GM12875 (cell line): ENCODE results near the gene PKIG.
A peak's percentile ranks its signal among the peaks of the same experiment; 100 is the strongest.

Experiments used
- H3K4me3 ChIP-seq: one replicate; pipeline ENCODE4 v1.5.1; 2011; ENCODE audit warnings: low read depth, low read length, control low read depth
- TF ChIP-seq, protein P1 (sequence below): IDR thresholded peaks from 2 replicates; pipeline ENCODE4 v1.5.1; 2011; ENCODE audit warnings: low read depth, mild to moderate bottlenecking, control low read depth, inconsistent platforms, low read length, moderate library complexity, borderline replicate concordance; ENCODE audit not compliant: insufficient read depth

The PKIG gene

DNA sequence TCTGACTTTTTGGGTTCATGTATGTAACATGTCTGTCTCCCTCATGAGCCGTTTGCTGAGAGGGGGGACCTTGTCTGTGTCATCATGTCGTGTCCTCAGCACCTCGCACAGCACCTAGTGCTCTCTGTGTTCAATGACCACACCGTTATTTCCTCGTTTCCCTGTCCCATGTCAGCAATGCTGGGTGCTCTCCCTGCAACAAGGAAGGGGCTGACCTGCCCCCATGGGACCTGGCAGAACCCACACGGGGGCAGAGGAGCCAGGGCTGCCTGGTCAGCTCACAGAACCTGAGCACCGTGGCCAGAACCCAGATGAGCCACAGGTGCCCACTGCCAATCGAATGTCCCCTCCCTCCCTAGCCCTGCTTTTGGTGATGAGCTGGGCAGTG lies 61.8 kb downstream of the PKIG start:
- TF ChIP-seq, protein P1, sequence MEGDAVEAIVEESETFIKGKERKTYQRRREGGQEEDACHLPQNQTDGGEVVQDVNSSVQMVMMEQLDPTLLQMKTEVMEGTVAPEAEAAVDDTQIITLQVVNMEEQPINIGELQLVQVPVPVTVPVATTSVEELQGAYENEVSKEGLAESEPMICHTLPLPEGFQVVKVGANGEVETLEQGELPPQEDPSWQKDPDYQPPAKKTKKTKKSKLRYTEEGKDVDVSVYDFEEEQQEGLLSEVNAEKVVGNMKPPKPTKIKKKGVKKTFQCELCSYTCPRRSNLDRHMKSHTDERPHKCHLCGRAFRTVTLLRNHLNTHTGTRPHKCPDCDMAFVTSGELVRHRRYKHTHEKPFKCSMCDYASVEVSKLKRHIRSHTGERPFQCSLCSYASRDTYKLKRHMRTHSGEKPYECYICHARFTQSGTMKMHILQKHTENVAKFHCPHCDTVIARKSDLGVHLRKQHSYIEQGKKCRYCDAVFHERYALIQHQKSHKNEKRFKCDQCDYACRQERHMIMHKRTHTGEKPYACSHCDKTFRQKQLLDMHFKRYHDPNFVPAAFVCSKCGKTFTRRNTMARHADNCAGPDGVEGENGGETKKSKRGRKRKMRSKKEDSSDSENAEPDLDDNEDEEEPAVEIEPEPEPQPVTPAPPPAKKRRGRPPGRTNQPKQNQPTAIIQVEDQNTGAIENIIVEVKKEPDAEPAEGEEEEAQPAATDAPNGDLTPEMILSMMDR, result no peak
- no peak overlapping the region for H3K4me3 ChIP-seq

DNA sequence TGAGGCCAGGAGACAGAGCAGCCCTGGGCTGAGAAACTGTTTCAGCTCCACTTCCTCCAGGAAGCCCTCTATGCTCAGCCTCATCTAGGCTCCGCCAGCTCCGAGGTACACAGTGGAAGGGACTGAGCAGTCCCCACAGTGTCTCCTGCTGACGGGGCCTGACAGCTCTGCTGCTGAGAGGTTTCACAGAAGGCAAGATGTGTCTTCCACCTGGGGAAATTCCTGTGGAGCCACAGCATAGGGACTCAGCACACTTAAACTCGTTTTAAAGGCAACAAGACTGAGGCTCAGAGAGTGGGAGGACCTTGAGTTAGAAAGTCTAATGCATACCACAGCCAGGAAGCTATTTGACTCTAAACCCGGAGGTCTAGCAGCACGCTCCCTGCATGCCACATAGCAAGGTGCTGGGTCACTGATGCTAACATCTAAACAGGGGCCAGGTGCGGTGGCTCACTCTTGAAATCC lies 62.3 kb downstream of the PKIG start:
- TF ChIP-seq, protein P1, result no peak
- H3K4me3 ChIP-seq, result no peak overlapping the region

GRCh38 chr20:44646023-44646640 lies 63.8 kb downstream of the PKIG start:
- TF ChIP-seq, protein P1, result no peak
- H3K4me3 ChIP-seq, result peak overlapping the region; percentile 1

- TF ChIP-seq, protein P1, result no peak
- peak overlapping the region; percentile 1 for H3K4me3 ChIP-seq
These were observed 64.4 kb downstream of the PKIG start for GRCh38 chr20:44646641-44647274.

GRCh38 chr20:44648068-44648467 lies 65.7 kb downstream of the PKIG start:
- TF ChIP-seq, protein P1, result no peak
- no peak overlapping the region for H3K4me3 ChIP-seq

DNA sequence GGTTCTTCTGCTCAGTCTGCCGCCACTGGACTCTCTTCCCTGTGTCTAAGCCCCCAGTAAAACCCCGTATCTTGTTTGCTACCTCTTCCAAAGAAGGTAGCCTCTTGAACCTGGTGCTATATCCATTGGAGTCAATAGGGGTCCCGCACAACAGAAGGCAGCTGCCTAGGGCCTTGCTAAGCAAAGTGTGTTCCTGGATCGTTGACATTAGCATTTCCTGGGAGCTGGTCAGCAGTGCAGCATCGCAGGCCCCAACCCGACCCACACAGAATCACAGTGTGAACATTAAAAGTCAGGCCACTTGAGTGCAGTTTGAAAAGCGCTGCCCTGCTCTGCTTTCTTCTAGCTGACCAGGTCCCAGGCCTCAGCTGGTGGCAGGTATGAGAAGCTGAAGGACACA lies 66.2 kb downstream of the PKIG start:
- no peak overlapping the region for H3K4me3 ChIP-seq
- TF ChIP-seq, protein P1, result 0 out of 2 replicates have a peak, but pooled peaks have one; percentile 11

DNA sequence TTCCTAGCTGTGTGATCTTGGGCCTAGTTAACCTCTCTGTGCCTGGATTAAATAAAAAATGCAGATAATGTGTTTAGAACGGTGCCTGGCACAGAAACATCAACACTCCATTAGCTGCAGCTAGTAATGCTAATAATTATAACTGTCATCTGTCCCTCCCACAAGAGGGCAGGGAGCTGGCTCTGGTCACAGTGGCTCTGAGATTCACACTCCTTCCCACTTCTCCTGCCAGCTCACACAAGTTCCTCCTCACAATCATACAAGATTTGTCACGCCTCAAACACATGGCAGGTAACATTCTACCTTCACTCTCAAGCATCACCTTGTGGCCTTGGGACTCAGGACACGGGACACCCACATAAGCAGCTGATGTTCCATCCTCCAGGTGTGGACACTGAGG lies 66.7 kb downstream of the PKIG start:
- H3K4me3 ChIP-seq, result no peak overlapping the region
- TF ChIP-seq, protein P1, result no peak
